ENCODE data around the gene KCNQ2. TPM values are rescaled to one million over a fixed set of nuclear protein-coding genes. Genes with fewer than 3 reads are reported as not detected.
"Not testable (repeated sequence)": the region's sequence is repeated elsewhere in the genome, so short reads cannot be mapped to it uniquely, and the experiment has no call there.

Gene KCNQ2
- total RNA-seq, 1 experiment from 2014 or later = not detected

- CTCF ChIA-PET = no interaction called here
- Histone ChIP-seq H3K79me2 (ENCODE audit: low read depth) (no peaks in the 10 kb centered on the region), H4K20me1 (ENCODE audit: insufficient read depth) (no peaks in the 10 kb centered on the region), H3K4me1 (replicated peaks; ENCODE audit: insufficient read depth) (0 out of 2 replicates have a peak, but pooled peaks cover 6% of the 10 kb centered on the region), H3K27me3 (ENCODE audit: insufficient read depth, low read depth) (peaks cover 46% of the 10 kb centered on the region), H3F3A (ENCODE audit: insufficient read depth, low read depth) (peaks cover 15% of the 10 kb centered on the region; the same call in 1 of the 2 replicates), H3K4me2 (no peak overlapping the region), H2AFZ (no peak overlapping the region), H3K36me3 (ENCODE audit: low read depth) (no peaks in the 10 kb centered on the region), H3K9me3 (ENCODE audit: insufficient read depth, low read depth) (no peaks in the 10 kb centered on the region), H3K9me2 (ENCODE audit: insufficient read depth) (no peaks in the 10 kb centered on the region), H3K27ac (no peak overlapping the region), H3K4me3 (no peak overlapping the region)
- intact Hi-C loops (cut with micrococcal nuclease; ENCODE audit: unreplicated experiment) = no loop called here
- no TSS peak for BruUV-seq (replicated peaks)
- POLR2A ChIA-PET (ENCODE audit: unreplicated experiment) = no interaction called here
- no peak for DNase-seq
- TF ChIP-seq CTCF (conservative IDR thresholded peaks at IDR 0.05) (no peak), EZH2 (IDR thresholded peaks at IDR 0.05; ENCODE audit: low read depth) (no peak)
These were observed 9.6 kb upstream of the KCNQ2 start for GRCh38 chr20:63482021-63482587.

DNA sequence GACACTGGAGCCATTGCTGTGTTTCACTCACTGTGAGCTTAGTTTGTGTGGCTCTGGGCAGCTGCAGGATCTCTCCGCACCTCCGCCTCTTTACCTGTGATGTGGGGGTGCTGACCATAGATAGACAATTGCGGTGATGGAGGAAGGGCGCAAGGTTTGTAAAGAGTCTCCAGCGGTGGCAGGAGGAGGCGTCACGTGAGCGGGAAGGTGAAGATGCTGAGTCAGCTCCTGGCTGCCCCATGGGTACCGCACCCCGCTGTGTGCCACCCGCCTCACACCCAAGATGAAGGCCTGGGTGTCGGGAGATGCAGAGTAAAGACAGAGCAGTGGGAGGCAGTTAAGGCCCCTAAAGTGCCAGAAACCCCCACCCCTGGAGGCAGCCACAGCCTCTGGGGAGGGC lies 9.0 kb upstream of the KCNQ2 start:
- Histone ChIP-seq H3K27ac (no peak overlapping the region), H3K36me3 (ENCODE audit: low read depth) (no peaks in the 10 kb centered on the region), H3K9me3 (ENCODE audit: insufficient read depth, low read depth) (no peaks in the 10 kb centered on the region), H3K4me2 (no peak overlapping the region), H3K9me2 (ENCODE audit: insufficient read depth) (no peaks in the 10 kb centered on the region), H3K4me3 (no peak overlapping the region), H3K79me2 (ENCODE audit: low read depth) (no peaks in the 10 kb centered on the region), H2AFZ (no peak overlapping the region), H3F3A (ENCODE audit: insufficient read depth, low read depth) (peaks cover 15% of the 10 kb centered on the region; the same call in 1 of the 2 replicates), H3K27me3 (ENCODE audit: insufficient read depth, low read depth) (peaks cover 52% of the 10 kb centered on the region), H4K20me1 (ENCODE audit: insufficient read depth) (no peaks in the 10 kb centered on the region), H3K4me1 (replicated peaks; ENCODE audit: insufficient read depth) (0 out of 2 replicates have a peak, but pooled peaks cover 6% of the 10 kb centered on the region)
- ChIA-PET POLR2A (ENCODE audit: unreplicated experiment) (no interaction called here), CTCF (no interaction called here)
- intact Hi-C loops (cut with micrococcal nuclease; ENCODE audit: unreplicated experiment) = no loop called here
- no TSS peak for BruUV-seq (replicated peaks)
- no peak for DNase-seq
- TF ChIP-seq EZH2 (IDR thresholded peaks at IDR 0.05; ENCODE audit: low read depth) = no peak
- TF ChIP-seq CTCF (conservative IDR thresholded peaks at IDR 0.05) = no peak

GRCh38 chr20:63479695-63480419 lies 7.4 kb upstream of the KCNQ2 start:
- CTCF ChIA-PET; H3K9me3 ChIP-seq (ENCODE audit: insufficient read depth, low read depth); H4K20me1 ChIP-seq (ENCODE audit: insufficient read depth); H3K36me3 ChIP-seq (ENCODE audit: low read depth); H2AFZ ChIP-seq; H3K27ac ChIP-seq; H3K4me3 ChIP-seq; intact Hi-C loops (cut with micrococcal nuclease; ENCODE audit: unreplicated experiment); BruUV-seq (replicated peaks); H3K79me2 ChIP-seq (ENCODE audit: low read depth); H3K4me1 ChIP-seq (replicated peaks; ENCODE audit: insufficient read depth); H3K9me2 ChIP-seq (ENCODE audit: insufficient read depth): not testable (repeated sequence)
- peaks cover 15% of the 10 kb centered on the region; the same call in 1 of the 2 replicates for H3F3A ChIP-seq (ENCODE audit: insufficient read depth, low read depth)
- POLR2A ChIA-PET (ENCODE audit: unreplicated experiment) = interaction anchor here (0.6 kb wide), 1 partner anchor 76 kb away, joined by 4 read pairs; no protein-coding TSS in a partner anchor
- H3K27me3 ChIP-seq (ENCODE audit: insufficient read depth, low read depth) = peaks cover 69% of the 10 kb centered on the region
- peak in 1 of 2 experiments; percentile 66 for DNase-seq
- peak overlapping the region; percentile 47 for H3K4me2 ChIP-seq
